ENCODE data around the gene ACSS2.
A peak's percentile ranks its signal among the peaks of the same experiment; 100 is the strongest.

The ACSS2 gene

DNA sequence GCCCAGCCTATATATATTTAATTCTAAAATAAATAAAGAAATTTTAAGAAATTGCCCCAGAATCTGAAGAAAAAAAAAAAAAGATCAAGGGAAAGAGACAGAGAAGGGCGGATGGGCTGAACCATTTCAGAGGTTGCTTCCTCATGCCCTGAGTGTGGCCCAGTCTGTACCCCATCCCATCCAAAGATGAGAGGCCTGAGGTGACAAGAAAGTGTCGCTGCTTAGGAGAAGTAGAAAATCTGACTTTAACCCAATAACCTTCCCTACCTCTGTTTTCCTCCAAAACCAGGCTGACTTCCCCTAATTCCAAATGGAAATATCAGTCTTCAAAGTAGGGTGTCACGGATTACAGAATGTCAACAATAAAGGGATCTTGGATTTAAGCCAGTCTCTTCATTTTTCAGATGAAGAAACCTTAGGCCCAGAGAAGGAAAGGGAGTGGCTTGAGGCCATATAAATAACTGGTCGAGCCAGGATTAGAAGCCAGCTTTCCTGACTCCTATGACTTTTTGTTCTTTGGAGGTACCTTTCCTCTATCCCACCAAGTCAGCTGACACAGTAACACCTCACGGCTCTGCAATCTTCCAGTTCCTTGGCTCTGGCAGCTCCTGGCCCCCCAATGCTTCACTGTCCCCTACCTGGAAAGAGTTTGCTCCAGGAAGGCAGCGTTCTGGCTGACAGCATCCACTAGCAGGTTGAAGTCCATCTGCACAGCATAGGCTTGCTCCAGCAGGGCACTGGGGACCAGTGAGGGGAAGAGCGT, 69.1 kb downstream of the ACSS2 start:
- no peak overlapping the region for H3K4me3 ChIP-seq (ENCODE audit: low read depth, low read length)
- TF ChIP-seq, protein P1, sequence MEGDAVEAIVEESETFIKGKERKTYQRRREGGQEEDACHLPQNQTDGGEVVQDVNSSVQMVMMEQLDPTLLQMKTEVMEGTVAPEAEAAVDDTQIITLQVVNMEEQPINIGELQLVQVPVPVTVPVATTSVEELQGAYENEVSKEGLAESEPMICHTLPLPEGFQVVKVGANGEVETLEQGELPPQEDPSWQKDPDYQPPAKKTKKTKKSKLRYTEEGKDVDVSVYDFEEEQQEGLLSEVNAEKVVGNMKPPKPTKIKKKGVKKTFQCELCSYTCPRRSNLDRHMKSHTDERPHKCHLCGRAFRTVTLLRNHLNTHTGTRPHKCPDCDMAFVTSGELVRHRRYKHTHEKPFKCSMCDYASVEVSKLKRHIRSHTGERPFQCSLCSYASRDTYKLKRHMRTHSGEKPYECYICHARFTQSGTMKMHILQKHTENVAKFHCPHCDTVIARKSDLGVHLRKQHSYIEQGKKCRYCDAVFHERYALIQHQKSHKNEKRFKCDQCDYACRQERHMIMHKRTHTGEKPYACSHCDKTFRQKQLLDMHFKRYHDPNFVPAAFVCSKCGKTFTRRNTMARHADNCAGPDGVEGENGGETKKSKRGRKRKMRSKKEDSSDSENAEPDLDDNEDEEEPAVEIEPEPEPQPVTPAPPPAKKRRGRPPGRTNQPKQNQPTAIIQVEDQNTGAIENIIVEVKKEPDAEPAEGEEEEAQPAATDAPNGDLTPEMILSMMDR (IDR thresholded peaks at IDR 0.05; ENCODE audit: control insufficient read depth, extremely low read depth, insufficient read depth): no peak
- peak; percentile 73 for DNase-seq (ENCODE audit: low read depth)

DNA sequence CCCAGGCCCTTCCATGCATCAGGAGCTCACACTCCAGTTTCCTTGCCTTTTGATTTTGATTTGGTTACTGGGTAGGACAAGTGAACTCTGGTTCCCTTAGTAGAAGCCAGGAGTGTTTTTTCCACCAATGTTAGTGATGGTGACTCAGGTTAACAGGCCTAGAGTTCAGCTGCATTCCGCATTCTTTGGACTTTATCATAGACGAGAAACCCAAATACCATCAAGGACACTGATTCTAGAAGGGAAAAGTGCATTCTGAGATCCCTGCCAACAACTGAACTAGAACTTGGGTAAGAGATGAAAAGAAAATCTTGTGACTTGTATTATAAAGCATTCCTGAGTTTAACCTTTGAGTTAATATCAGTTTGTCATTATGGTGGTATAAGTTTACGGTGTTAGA, 70.2 kb downstream of the ACSS2 start:
- H3K4me3 ChIP-seq (ENCODE audit: low read depth, low read length): no peak overlapping the region
- TF ChIP-seq, protein P1 (IDR thresholded peaks at IDR 0.05; ENCODE audit: control insufficient read depth, extremely low read depth, insufficient read depth): no peak
- no peak for DNase-seq (ENCODE audit: low read depth)

DNA sequence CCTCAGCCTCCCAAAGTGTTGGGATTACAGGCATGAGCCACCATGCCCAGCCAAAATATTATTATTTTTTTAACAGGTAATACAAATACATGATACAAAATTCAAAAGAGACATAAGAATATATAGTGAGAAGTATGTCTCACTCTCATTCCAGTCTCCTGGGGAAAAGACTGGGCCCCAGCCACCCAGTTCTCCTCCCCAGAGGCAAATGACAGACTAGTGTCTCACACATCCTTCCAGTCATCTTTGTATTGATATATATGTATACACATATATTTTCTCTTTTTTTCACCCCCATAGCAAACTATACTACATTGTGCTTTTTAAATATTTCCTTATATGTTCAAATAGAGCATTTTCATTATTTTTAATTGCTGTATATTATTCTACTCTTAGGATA, 70.9 kb downstream of the ACSS2 start:
- H3K4me3 ChIP-seq (ENCODE audit: low read depth, low read length): no peak overlapping the region
- TF ChIP-seq, protein P1 (IDR thresholded peaks at IDR 0.05; ENCODE audit: control insufficient read depth, extremely low read depth, insufficient read depth): no peak

DNA sequence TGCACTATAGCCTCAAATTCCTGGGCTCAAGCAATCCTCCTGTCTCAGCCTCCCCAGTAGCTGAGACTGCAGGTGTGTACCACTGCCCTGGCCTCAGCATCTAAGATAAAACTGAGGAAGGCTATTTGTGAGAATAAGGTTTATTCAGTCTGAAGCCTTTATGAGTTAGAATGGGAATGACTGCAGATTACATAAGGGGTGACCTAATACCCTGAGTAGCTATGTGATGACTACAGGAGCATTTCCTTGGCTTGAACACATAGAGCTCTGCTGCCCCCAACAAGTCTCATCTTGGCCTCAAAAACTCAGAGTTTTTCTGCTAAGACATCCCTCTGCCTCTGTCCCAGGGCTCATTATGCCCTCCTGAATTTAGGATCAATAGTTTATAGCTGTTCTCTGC, 71.6 kb downstream of the ACSS2 start:
- TF ChIP-seq, protein P1 (IDR thresholded peaks at IDR 0.05; ENCODE audit: control insufficient read depth, extremely low read depth, insufficient read depth): no peak
- DNase-seq (ENCODE audit: low read depth): no peak
- no peak overlapping the region for H3K4me3 ChIP-seq (ENCODE audit: low read depth, low read length)

More for the DNA sequence above, 70.9 kb downstream of the ACSS2 start:
- no peak for DNase-seq (ENCODE audit: low read depth)

DNA sequence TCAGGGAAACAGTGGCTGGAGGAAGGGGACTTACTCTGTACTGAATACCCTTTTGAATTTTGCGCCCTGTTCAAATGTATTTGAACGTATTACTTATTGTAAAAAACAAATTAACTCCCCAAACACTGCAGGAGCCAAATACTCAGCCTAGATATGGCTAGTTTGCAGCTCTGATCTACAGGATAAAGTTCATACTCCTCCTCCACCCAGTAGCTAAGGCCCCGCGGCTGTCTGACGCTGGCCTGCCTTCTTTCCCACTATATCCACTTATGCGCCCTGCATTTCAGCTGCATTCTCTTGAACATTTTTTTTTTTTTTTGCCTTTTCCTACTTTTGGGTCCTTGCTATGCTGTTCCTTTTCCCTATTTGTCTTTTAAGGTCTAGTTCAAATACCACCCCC, 72.7 kb downstream of the ACSS2 start:
- TF ChIP-seq, protein P1 (IDR thresholded peaks at IDR 0.05; ENCODE audit: control insufficient read depth, extremely low read depth, insufficient read depth): no peak
- no peak for DNase-seq (ENCODE audit: low read depth)

DNA sequence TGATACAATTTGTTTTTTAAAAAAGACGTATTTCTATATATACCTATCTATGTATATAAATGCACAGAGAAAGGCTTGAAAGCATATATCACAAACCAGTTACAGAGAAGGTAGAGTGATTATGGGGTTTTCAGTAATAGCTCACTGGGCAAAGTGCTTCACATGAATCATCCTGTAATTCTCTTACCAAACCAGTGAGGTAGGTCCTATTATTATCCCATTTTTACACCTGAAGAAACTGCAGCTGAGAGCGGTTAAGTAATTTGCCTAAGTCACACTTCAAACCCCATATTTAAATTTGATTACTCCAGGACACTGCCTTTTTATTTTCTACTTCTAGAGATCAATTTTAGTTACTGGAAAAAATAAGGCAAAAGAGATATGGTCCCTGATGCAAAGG, 74.8 kb downstream of the ACSS2 start:
- no peak overlapping the region for H3K4me3 ChIP-seq (ENCODE audit: low read depth, low read length)
- TF ChIP-seq, protein P1 (IDR thresholded peaks at IDR 0.05; ENCODE audit: control insufficient read depth, extremely low read depth, insufficient read depth): no peak
- no peak for DNase-seq (ENCODE audit: low read depth)

More for the DNA sequence above, 72.7 kb downstream of the ACSS2 start:
- H3K4me3 ChIP-seq (ENCODE audit: low read depth, low read length): no peak overlapping the region

DNA sequence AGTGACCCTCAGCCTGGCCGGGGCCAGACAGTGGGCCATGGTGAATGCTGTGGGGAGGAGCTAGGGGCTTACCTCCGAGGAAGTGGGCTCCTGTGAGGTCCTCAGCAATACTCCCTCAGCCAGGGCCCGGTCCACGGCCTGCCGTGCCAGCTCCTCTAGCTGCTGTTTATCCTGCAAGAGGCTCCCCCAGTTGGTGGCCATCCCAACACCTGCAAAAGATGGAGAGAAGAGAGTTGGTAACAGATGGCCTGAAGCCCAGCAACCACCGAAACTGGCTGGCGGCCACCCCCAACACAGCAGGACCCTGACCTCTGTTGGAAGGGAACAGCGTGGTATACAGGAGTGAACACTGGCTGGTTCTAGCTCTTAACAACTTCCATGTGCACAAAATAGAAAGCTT, 75.2 kb downstream of the ACSS2 start:
- H3K4me3 ChIP-seq (ENCODE audit: low read depth, low read length): no peak overlapping the region
- no peak for DNase-seq (ENCODE audit: low read depth)
- TF ChIP-seq, protein P1 (IDR thresholded peaks at IDR 0.05; ENCODE audit: control insufficient read depth, extremely low read depth, insufficient read depth): no peak
